IMR-90 (cell line): ENCODE measurements around the gene DYNC2H1. TPM values are rescaled to one million over a fixed set of nuclear protein-coding genes. Genes with fewer than 3 reads are reported as not detected.
A peak's percentile ranks its signal among the peaks of the same experiment; 100 is the strongest.

Experiments used
- ATAC-seq: fragments of 200-7000 bp; cut with Tn5 transposase; 2 replicates; pipeline ENCODE4 v1.9.1; 2020; ENCODE audit warnings: low read depth, mild to moderate bottlenecking, moderate library complexity
- BruUV-seq: library from RNA; stranded (reverse); fragments of 400-500 nt; replicated peaks from 2 replicates; lab custom pipeline; 2021; lab: Mats Ljungman, UMichigan
- CTCF ChIA-PET: fragments of 300-600 bp; formaldehyde crosslinking; extraction: SDS; loops from one replicate; lab custom pipeline; 2021; ENCODE audit warnings: antibody characterized with exemption; lab: Yijun Ruan, JAX
- POLR2A ChIA-PET: fragments of 300-600 bp; sonication (Branson Sonifier 250); formaldehyde crosslinking; loops from one replicate; lab custom pipeline; 2022; ENCODE audit warnings: antibody characterized with exemption; ENCODE audit not compliant: unreplicated experiment; lab: Charles Lee
- DNase-seq: peaks from one replicate; pipeline ENCODE4 v3.0.0; 2013
- H2AFZ ChIP-seq: replicated peaks from 2 replicates; pipeline ENCODE3; 2013; ENCODE audit warnings: low read length, mild to moderate bottlenecking; ENCODE audit not compliant: poor library complexity
- H2AK5ac ChIP-seq: 2 replicates; pipeline ENCODE4 v1.6.1; 2013; ENCODE audit warnings: low read depth, low read length, inconsistent platforms
- H2AK9ac ChIP-seq: replicated peaks from 2 replicates; pipeline ENCODE3; 2013; ENCODE audit warnings: mild to moderate bottlenecking, low read depth, low read length, moderate library complexity; ENCODE audit not compliant: poor library complexity
- H2BK120ac ChIP-seq: 2 replicates; pipeline ENCODE4 v1.6.1; 2013; ENCODE audit warnings: low read depth, low read length, inconsistent platforms
- H2BK15ac ChIP-seq: 3 replicates; pipeline ENCODE4 v1.6.1; 2013; ENCODE audit warnings: low read depth, low read length, inconsistent platforms
- H2BK20ac ChIP-seq: 2 replicates; pipeline ENCODE4 v1.6.1; 2013; ENCODE audit warnings: low read depth, mild to moderate bottlenecking, inconsistent platforms, low read length, moderate library complexity
- H2BK5ac ChIP-seq: 2 replicates; pipeline ENCODE4 v1.6.1; 2013; ENCODE audit warnings: mild to moderate bottlenecking, low read depth, low read length, inconsistent platforms; ENCODE audit not compliant: poor library complexity, severe bottlenecking
- H3K14ac ChIP-seq: replicated peaks from 2 replicates; pipeline ENCODE4 v1.6.1; 2013; ENCODE audit warnings: low read depth, low read length, inconsistent platforms
- H3K18ac ChIP-seq: 2 replicates; pipeline ENCODE4 v1.6.1; 2013; ENCODE audit warnings: low read depth, low read length, control low read depth
- H3K23ac ChIP-seq: 2 replicates; pipeline ENCODE4 v1.6.1; 2013; ENCODE audit warnings: low read depth, low read length, inconsistent platforms
- H3K27ac ChIP-seq: 2 replicates; pipeline ENCODE4 v1.5.1; 2013; ENCODE audit warnings: mild to moderate bottlenecking, control low read depth, low read length; ENCODE audit not compliant: insufficient read depth
- H3K27me3 ChIP-seq: 2 replicates; pipeline ENCODE4 v1.6.1; 2013; ENCODE audit warnings: low read length; ENCODE audit not compliant: control insufficient read depth, insufficient read depth
- H3K36me3 ChIP-seq: 2 replicates; pipeline ENCODE4 v1.6.1; 2013; ENCODE audit warnings: low read length, mixed read lengths; ENCODE audit not compliant: control insufficient read depth, insufficient read depth
- H3K4ac ChIP-seq: 2 replicates; pipeline ENCODE4 v1.6.1; 2013; ENCODE audit warnings: low read depth, low read length, inconsistent platforms
- H3K4me1 ChIP-seq: 2 replicates; pipeline ENCODE4 v1.6.1; 2013; ENCODE audit warnings: low read length, mixed read lengths; ENCODE audit not compliant: control insufficient read depth, insufficient read depth
- H3K4me2 ChIP-seq: 2 replicates; pipeline ENCODE4 v1.6.1; 2013; ENCODE audit warnings: low read depth, mild to moderate bottlenecking, control low read depth, low read length, moderate library complexity
- H3K4me3 ChIP-seq: 2 replicates; pipeline ENCODE4 v1.5.1; 2013; ENCODE audit warnings: low read depth, mild to moderate bottlenecking, control low read depth, low read length, moderate library complexity; ENCODE audit not compliant: insufficient read depth
- H3K56ac ChIP-seq: 2 replicates; pipeline ENCODE4 v1.6.1; 2013; ENCODE audit warnings: low read length, inconsistent platforms; ENCODE audit not compliant: insufficient read depth; ENCODE audit errors: extremely low read depth
- H3K79me1 ChIP-seq, 2 experiments: 2 replicates each; pipeline ENCODE4 v1.6.1; 2013; ENCODE audit warnings: low read length in 2 of 2, inconsistent platforms in 1 of 2, low read depth in 1 of 2
- H3K9ac ChIP-seq: 2 replicates; pipeline ENCODE4 v1.6.1; 2013; ENCODE audit warnings: low read depth, low read length, control low read depth
- H3K9me1 ChIP-seq: 2 replicates; pipeline ENCODE4 v1.6.1; 2013; ENCODE audit warnings: low read length, inconsistent platforms; ENCODE audit not compliant: insufficient read depth
- H3K9me3 ChIP-seq: 2 replicates; pipeline ENCODE4 v1.6.1; 2013; ENCODE audit warnings: low read length; ENCODE audit not compliant: control insufficient read depth, insufficient read depth
- H4K20me1 ChIP-seq: 2 replicates; pipeline ENCODE4 v1.6.1; 2013; ENCODE audit warnings: low read length, inconsistent platforms; ENCODE audit not compliant: insufficient read depth
- H4K5ac ChIP-seq: 2 replicates; pipeline ENCODE4 v1.6.1; 2013; ENCODE audit warnings: mild to moderate bottlenecking, low read depth, low read length, control low read depth
- H4K8ac ChIP-seq, 2 experiments: 2 replicates each; pipeline ENCODE4 v1.6.1; 2013; ENCODE audit warnings: low read depth in 2 of 2, low read length in 2 of 2, control low read depth in 1 of 2, inconsistent platforms in 1 of 2
- H4K91ac ChIP-seq: 2 replicates; pipeline ENCODE4 v1.6.1; 2013; ENCODE audit warnings: low read depth, low read length, inconsistent platforms; ENCODE audit not compliant: insufficient read depth
- BHLHE40 ChIP-seq: fragments of 150-350 bp; IDR thresholded peaks from 2 replicates; pipeline ENCODE4 v1.6.1; 2016; ENCODE audit warnings: mild to moderate bottlenecking, low read depth, low read length
- CEBPB ChIP-seq: IDR thresholded peaks from 2 replicates; pipeline ENCODE4 v1.6.1; 2012; ENCODE audit warnings: low read depth, low read length, improper control_type of control experiment
- CHD1 ChIP-seq: IDR thresholded peaks from 2 replicates; pipeline ENCODE4 v1.6.1; 2012; ENCODE audit warnings: low read depth, low read length, improper control_type of control experiment
- CTCF ChIP-seq: conservative IDR thresholded peaks from 2 replicates; pipeline ENCODE4 v1.5.1; 2012; ENCODE audit warnings: mild to moderate bottlenecking, low read depth, low read length, improper control_type of control experiment
- ELK1 ChIP-seq: fragments of 150-350 bp; IDR thresholded peaks from 2 replicates; pipeline ENCODE4 v1.6.1; 2016; ENCODE audit warnings: low read depth, mild to moderate bottlenecking, low read length, moderate library complexity, borderline replicate concordance
- FOS ChIP-seq: fragments of 150-350 bp; IDR thresholded peaks from 2 replicates; pipeline ENCODE4 v1.6.1; 2016; ENCODE audit warnings: low read depth, low read length
- MAFK ChIP-seq: IDR thresholded peaks from 2 replicates; pipeline ENCODE4 v1.6.1; 2012; ENCODE audit warnings: low read depth, low read length, improper control_type of control experiment
- MAZ ChIP-seq: IDR thresholded peaks from 2 replicates; pipeline ENCODE4 v1.6.1; 2012; ENCODE audit warnings: low read depth, mild to moderate bottlenecking, low read length, improper control_type of control experiment, moderate library complexity, borderline replicate concordance
- MXI1 ChIP-seq: IDR thresholded peaks from 2 replicates; pipeline ENCODE4 v1.6.1; 2012; ENCODE audit warnings: low read depth, mild to moderate bottlenecking, low read length, moderate library complexity, borderline replicate concordance
- NFE2L2 ChIP-seq: fragments of 150-350 bp; IDR thresholded peaks from 2 replicates; pipeline ENCODE4 v1.6.1; 2016; ENCODE audit warnings: low read depth, mild to moderate bottlenecking, low read length
- POLR2A ChIP-seq: IDR thresholded peaks from 2 replicates; pipeline ENCODE4 v1.6.1; 2012; ENCODE audit warnings: mild to moderate bottlenecking, low read depth, low read length
- RAD21 ChIP-seq: IDR thresholded peaks from 2 replicates; pipeline ENCODE4 v1.6.1; 2012; ENCODE audit warnings: low read length, improper control_type of control experiment
- RCOR1 ChIP-seq: IDR thresholded peaks from 2 replicates; pipeline ENCODE4 v1.6.1; 2012; ENCODE audit warnings: mild to moderate bottlenecking, low read length, improper control_type of control experiment; ENCODE audit not compliant: insufficient replicate concordance
- RFX5 ChIP-seq: IDR thresholded peaks from 2 replicates; pipeline ENCODE4 v1.8.0; 2012; ENCODE audit warnings: low read depth, mild to moderate bottlenecking, low read length, moderate library complexity
- SMC3 ChIP-seq: fragments of 150-350 bp; IDR thresholded peaks from 2 replicates; pipeline ENCODE4 v1.6.1; 2016; ENCODE audit warnings: low read depth, mild to moderate bottlenecking, antibody characterized with exemption, low read length, moderate library complexity
- USF2 ChIP-seq: fragments of 150-350 bp; IDR thresholded peaks from 2 replicates; pipeline ENCODE4 v1.6.1; 2017; ENCODE audit warnings: mild to moderate bottlenecking, antibody characterized with exemption, low read length, low read depth
- dilution Hi-C: fragments of 300-500 bp; cut with HindIII; formaldehyde crosslinking; loops from one replicate; pipeline ENCODE4 v1.14.3; 2018; ENCODE audit warnings: low sequenced_read_pairs; ENCODE audit not compliant: unreplicated experiment
- in situ Hi-C: fragments of 300-500 bp; cut with MboI; formaldehyde crosslinking; loops from 3 replicates; pipeline ENCODE4 v1.14.3; 2019; ENCODE audit warnings: low sequenced_read_pairs, inconsistent platforms, mixed read lengths
- intact Hi-C: fragments of 100-400 bp; cut with micrococcal nuclease; formaldehyde crosslinking; loops from 2 replicates; pipeline ENCODE4 v1.10.0; 2022
- polyA plus RNA-seq, 3 experiments: library from polyadenylated mRNA; depleted of rRNA; stranded (reverse); fragments of >200 nt; gene quantifications; 2 replicates each; pipeline ENCODE4 v1.2.3, GENCODE V29; 2012; ENCODE audit warnings: low replicate concordance in 1 of 3
- total RNA-seq: library from RNA; depleted of rRNA; stranded (reverse); fragments of >200 nt; gene quantifications from 2 replicates; pipeline ENCODE4 v1.2.3, GENCODE V29; 2012

The DYNC2H1 gene
- total and polyA plus RNA-seq, 2 of the 4 experiments (the other 2 are of a cell fraction) = 5.7 to 21.0 TPM

DNA sequence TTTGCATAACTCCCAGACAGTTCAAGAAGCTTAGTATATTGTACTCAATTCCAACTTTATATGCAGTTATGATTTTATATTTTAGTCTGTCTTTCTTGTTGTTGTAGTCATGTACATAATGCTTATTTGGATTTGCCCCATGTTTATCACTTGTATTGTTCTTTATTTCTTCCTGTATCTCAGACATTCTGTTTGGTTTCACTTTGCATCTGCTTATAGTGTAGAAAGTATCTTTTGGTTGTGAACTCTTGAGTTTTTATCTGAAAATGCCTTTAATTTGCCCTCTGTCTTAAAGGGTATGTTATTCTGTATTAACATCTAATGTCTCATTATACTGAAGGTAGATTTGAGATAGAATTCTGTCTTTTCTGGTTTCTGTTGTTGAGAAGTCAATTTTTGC, 275.4 kb downstream of the DYNC2H1 start:
- Histone ChIP-seq H2AK5ac (no peak overlapping the region), H3K27me3 (no peaks in the 10 kb centered on the region), H3K4me2 (peak overlapping the region; percentile 87), H3K36me3 (no peaks in the 10 kb centered on the region), H3K9me1 (no peaks in the 10 kb centered on the region; the same call in 1 of the 2 replicates), H2AFZ (no peak overlapping the region), H2BK5ac (no peak overlapping the region), H2BK20ac (no peak overlapping the region), H3K4me1 (no peaks in the 10 kb centered on the region), H3K4ac (no peak overlapping the region), H2BK15ac (no peak overlapping the region), H3K27ac (peak overlapping the region; percentile 9; the same call in 1 of the 2 replicates), H3K23ac (no peak overlapping the region), H4K91ac (no peak overlapping the region), H3K18ac (no peak overlapping the region), H4K8ac (no peak overlapping the region; a peak in 2 of 4 replicates), H2BK120ac (peak overlapping the region; percentile 60; the same call in 1 of the 2 replicates), H3K4me3 (peak overlapping the region; percentile 2; the same call in 1 of the 2 replicates), H4K20me1 (no peaks in the 10 kb centered on the region), H2AK9ac (no peak overlapping the region), H4K5ac (no peak overlapping the region), H3K56ac (no peak overlapping the region), H3K9ac (no peak overlapping the region), H3K14ac (no peak overlapping the region), H3K9me3 (no peaks in the 10 kb centered on the region), H3K79me1 (no peaks in the 10 kb centered on the region)
- POLR2A ChIA-PET = no interaction called here
- no peak for TF ChIP-seq ELK1
- no peak for TF ChIP-seq CEBPB
- TF ChIP-seq RCOR1 = no peak
- no peak for TF ChIP-seq MAFK
- TF ChIP-seq CTCF = no peak
- no peak for TF ChIP-seq RFX5
- TF ChIP-seq BHLHE40 = no peak
- no peak for TF ChIP-seq NFE2L2
- TF ChIP-seq RAD21 = no peak
- TF ChIP-seq SMC3 = no peak
- no peak for TF ChIP-seq FOS
- no peak for TF ChIP-seq USF2
- TF ChIP-seq MXI1 = no peak
- TF ChIP-seq MAZ = no peak
- TF ChIP-seq POLR2A = no peak
- no peak for TF ChIP-seq CHD1
- dilution Hi-C loops = no loop called here
- ATAC-seq = peak; percentile 49
- no TSS peak for BruUV-seq
- CTCF ChIA-PET = interaction anchor here (0.7 kb wide), 1 partner anchor 77 kb away, joined by 3 read pairs; no protein-coding TSS in a partner anchor
- in situ Hi-C loops = no loop called here
- intact Hi-C loops = no loop called here
- no peak for DNase-seq
